CD8-positive, alpha-beta memory T cell (primary cell): ENCODE measurements around the gene LRBA. TPM values are rescaled to one million over a fixed set of nuclear protein-coding genes. Genes with fewer than 3 reads are reported as not detected.
A peak's percentile ranks its signal among the peaks of the same experiment; 100 is the strongest.

Source experiments
- CTCF ChIA-PET: fragments of 350-600 bp; sonication (Branson Sonifier 250); formaldehyde crosslinking; loops from one replicate; lab custom pipeline; 2021; ENCODE audit warnings: antibody characterized with exemption; lab: Charles Lee
- POLR2A ChIA-PET: fragments of 350-600 bp; sonication (Branson Sonifier 250); formaldehyde crosslinking; loops from one replicate; lab custom pipeline; 2021; ENCODE audit warnings: antibody characterized with exemption; lab: Charles Lee
- DNase-seq, 5 donors: peaks; one replicate each; pipeline versions ENCODE4 v3.0.0 to v3.0.0-alpha.2; 2020 to 2022; ENCODE audit warnings: mixed read lengths in 1 of 5
- H3K27ac ChIP-seq: one replicate; pipeline ENCODE4 v1.7.0; 2013; ENCODE audit warnings: low read depth, mild to moderate bottlenecking, low read length, moderate library complexity
- H3K27me3 ChIP-seq: 2 replicates; pipeline ENCODE4 v1.7.0; 2013; ENCODE audit warnings: low read length, mild to moderate bottlenecking; ENCODE audit not compliant: insufficient read depth, poor library complexity, severe bottlenecking
- H3K36me3 ChIP-seq: 2 replicates; pipeline ENCODE4 v1.7.0; 2013; ENCODE audit warnings: mild to moderate bottlenecking, low read length, moderate library complexity; ENCODE audit not compliant: insufficient read depth
- H3K4me1 ChIP-seq: 2 replicates; pipeline ENCODE4 v1.7.0; 2013; ENCODE audit warnings: mild to moderate bottlenecking, low read length, moderate library complexity; ENCODE audit not compliant: insufficient read depth
- H3K4me3 ChIP-seq: 2 replicates; pipeline ENCODE4 v1.7.0; 2013; ENCODE audit warnings: mild to moderate bottlenecking, low read length
- H3K9me3 ChIP-seq: 2 replicates; pipeline ENCODE4 v1.7.0; 2013; ENCODE audit warnings: mild to moderate bottlenecking, low read length
- H3K27ac Mint-ChIP-seq, 8 donors: one replicate each; pipeline ENCODE4 v1.8.0; 2020 to 2021; ENCODE audit warnings: mixed read lengths in 8 of 8, mild to moderate bottlenecking in 6 of 8, inconsistent platforms in 3 of 8, moderate library complexity in 3 of 8
- H3K27me3 Mint-ChIP-seq, 2 donors: one replicate each; pipeline ENCODE4 v1.8.0; 2020 to 2021; ENCODE audit warnings: mixed read lengths in 2 of 2, mild to moderate bottlenecking in 1 of 2, moderate library complexity in 1 of 2
- H3K36me3 Mint-ChIP-seq, 3 donors: one replicate each; pipeline ENCODE4 v1.8.0; 2020 to 2021; ENCODE audit warnings: mixed read lengths in 3 of 3, inconsistent platforms in 1 of 3, mild to moderate bottlenecking in 1 of 3
- H3K4me1 Mint-ChIP-seq, 3 donors: one replicate each; pipeline ENCODE4 v1.8.0; 2020 to 2021; ENCODE audit warnings: mixed read lengths in 3 of 3, inconsistent platforms in 1 of 3, mild to moderate bottlenecking in 1 of 3
- H3K4me3 Mint-ChIP-seq, 7 donors: one replicate each; pipeline ENCODE4 v1.8.0; 2020 to 2021; ENCODE audit warnings: mixed read lengths in 7 of 7, mild to moderate bottlenecking in 6 of 7, moderate library complexity in 4 of 7, inconsistent platforms in 2 of 7
- H3K9me3 Mint-ChIP-seq, 5 donors: one replicate each; pipeline ENCODE4 v1.8.0; 2020 to 2022; ENCODE audit warnings: mixed read lengths in 5 of 5, mild to moderate bottlenecking in 3 of 5, moderate library complexity in 2 of 5, inconsistent platforms in 1 of 5
- polyA plus RNA-seq: library from polyadenylated mRNA; unstranded; fragments of 300-500 nt; fragmentation: Illumina TruSeq; gene quantifications from one replicate; pipeline ENCODE4 v1.2.3, GENCODE V29; 2021
- total RNA-seq, 2 experiments: library from RNA; stranded (reverse); gene quantifications; one replicate each; pipeline ENCODE4 v1.2.3, GENCODE V29; 2021

LRBA gene
- total and polyA plus RNA-seq, 3 experiments from 2014 or later = 25.9 to 61.9 (median 56.4) TPM

DNA sequence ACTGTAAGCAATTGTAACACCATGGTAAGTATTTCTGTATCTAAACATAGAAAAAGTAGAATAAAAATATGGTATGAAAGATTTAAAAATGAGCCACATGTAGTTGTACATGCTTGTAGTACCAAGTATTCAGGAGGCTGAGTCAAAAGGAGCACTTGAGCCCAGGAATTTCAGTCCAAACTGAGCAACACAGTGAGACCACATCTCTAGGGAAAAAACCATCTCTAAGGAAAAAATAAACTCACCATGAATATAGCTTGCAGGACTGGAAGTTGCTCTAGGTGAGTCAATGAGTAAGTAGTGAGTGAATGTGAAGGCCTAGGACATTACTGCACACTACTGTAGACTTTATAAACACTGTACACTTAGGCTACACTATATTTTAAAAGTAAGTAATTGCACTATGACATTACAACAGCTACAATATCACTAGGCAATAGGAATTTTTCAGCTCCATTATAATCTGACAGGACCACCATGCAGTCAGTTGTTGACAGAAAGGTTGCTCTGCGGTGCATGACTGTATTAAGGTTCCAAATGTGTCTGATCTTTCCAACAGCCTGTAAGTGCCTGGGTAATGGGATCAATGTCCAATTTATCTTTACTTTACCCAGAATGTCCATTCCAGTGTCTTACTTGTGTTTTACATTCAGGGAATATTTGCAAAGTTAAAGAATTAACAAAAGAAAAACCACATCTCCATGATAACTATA lies 28.9 kb upstream of the LRBA start:
- H3K4me1 ChIP-seq = no peaks in the 10 kb centered on the region
- H3K4me1 Mint-ChIP-seq = no peaks in the 10 kb centered on the region
- no peaks in the 10 kb centered on the region for H3K9me3 ChIP-seq
- no peak for DNase-seq
- H3K27me3 ChIP-seq = no peaks in the 10 kb centered on the region
- H3K9me3 Mint-ChIP-seq = no peaks in the 10 kb centered on the region
- no peak overlapping the region for H3K4me3 ChIP-seq
- POLR2A ChIA-PET = no interaction called here
- H3K27me3 Mint-ChIP-seq = no peaks in the 10 kb centered on the region
- H3K27ac ChIP-seq = no peak overlapping the region
- no peaks in the 10 kb centered on the region for H3K36me3 Mint-ChIP-seq
- H3K27ac Mint-ChIP-seq = peak overlapping the region in 1 of 8 donors; percentile 44
- CTCF ChIA-PET = no interaction called here
- no peaks in the 10 kb centered on the region for H3K36me3 ChIP-seq
- H3K4me3 Mint-ChIP-seq = no peak overlapping the region

- no peak for DNase-seq
- POLR2A ChIA-PET = no interaction called here
- no peaks in the 10 kb centered on the region for H3K9me3 ChIP-seq
- Mint-ChIP-seq H3K36me3 (no peaks in the 10 kb centered on the region), H3K9me3 (no peaks in the 10 kb centered on the region), H3K4me1 (no peaks in the 10 kb centered on the region), H3K27ac (peak overlapping the region in 1 of 8 donors; percentile 64), H3K4me3 (no peak overlapping the region), H3K27me3 (no peaks in the 10 kb centered on the region)
- H3K27me3 ChIP-seq = no peaks in the 10 kb centered on the region
- no peaks in the 10 kb centered on the region for H3K36me3 ChIP-seq
- no peaks in the 10 kb centered on the region for H3K4me1 ChIP-seq
- CTCF ChIA-PET = no interaction called here
- no peak overlapping the region for H3K27ac ChIP-seq
- H3K4me3 ChIP-seq = no peak overlapping the region
These were observed 24.6 kb upstream of the LRBA start for GRCh38 chr4:151039733-151040132.

DNA sequence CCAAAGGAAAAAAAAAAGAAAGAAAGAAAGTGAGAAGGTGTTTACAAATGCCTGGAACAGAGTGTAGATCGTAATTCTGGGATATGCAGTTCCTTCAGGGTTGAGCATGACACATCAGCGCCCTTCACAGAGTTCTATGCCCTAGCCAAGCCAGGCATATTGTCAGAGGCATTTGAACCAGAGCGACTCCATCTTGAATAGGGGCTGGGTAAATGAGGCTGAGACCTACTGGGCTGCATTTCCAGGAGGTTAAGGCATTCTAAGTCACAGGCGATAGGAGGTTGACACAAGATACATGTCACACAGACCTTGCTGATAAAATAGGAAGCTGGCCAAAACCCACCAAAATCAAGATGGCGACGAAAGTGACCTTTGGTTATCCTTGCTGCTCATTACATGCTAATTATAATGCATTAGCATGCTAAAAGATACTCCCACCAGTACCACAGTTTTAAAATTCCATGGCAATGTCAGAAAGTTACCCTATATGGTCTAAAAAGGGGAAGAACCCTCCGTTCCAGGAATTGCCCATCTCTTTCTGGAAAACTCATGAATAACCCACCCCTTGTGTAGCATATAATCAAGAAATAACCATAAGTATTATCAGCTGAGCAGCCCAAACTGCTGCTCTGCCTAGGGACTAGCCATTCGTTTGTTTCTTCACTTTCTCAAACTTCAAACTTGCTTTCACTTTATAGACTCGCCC lies 23.5 kb upstream of the LRBA start:
- POLR2A ChIA-PET = no interaction called here
- Mint-ChIP-seq H3K27me3 (no peaks in the 10 kb centered on the region), H3K27ac (no peak overlapping the region), H3K9me3 (no peaks in the 10 kb centered on the region), H3K4me1 (no peaks in the 10 kb centered on the region), H3K4me3 (no peak overlapping the region), H3K36me3 (no peaks in the 10 kb centered on the region)
- Histone ChIP-seq H3K27me3 (no peaks in the 10 kb centered on the region), H3K9me3 (no peaks in the 10 kb centered on the region), H3K4me3 (no peak overlapping the region), H3K4me1 (no peaks in the 10 kb centered on the region), H3K27ac (no peak overlapping the region), H3K36me3 (no peaks in the 10 kb centered on the region)
- CTCF ChIA-PET = no interaction called here
- no peak for DNase-seq

DNA sequence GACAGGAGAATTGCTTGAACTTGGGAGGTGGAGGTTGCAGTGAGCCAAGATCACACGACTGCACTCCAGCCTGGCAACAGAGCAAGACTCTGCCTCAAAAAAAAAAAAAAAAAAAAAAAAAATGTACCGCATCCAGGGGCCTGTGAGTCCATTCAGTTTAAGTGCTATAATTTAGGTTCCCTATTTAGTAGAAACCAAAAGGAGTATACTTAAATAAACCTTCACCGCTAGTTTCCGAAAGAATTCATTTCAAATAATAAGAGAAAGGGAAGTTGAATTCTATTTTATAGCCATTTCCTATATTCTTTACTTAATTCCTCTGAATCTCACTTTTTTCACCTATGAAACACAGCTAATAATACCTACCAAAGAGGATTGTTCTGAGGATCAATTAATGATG lies 20.8 kb upstream of the LRBA start:
- Mint-ChIP-seq H3K27me3 (peaks cover 5 to 6% of the 10 kb centered on the region in 2 donors), H3K9me3 (no peaks in the 10 kb centered on the region), H3K4me1 (peaks cover 7 to 12% (median 9%) of the 10 kb centered on the region in 3 donors), H3K27ac (no peak overlapping the region), H3K4me3 (no peak overlapping the region), H3K36me3 (peaks cover 0 to 4% (median 0%) of the 10 kb centered on the region in 3 donors)
- Histone ChIP-seq H3K27me3 (no peaks in the 10 kb centered on the region), H3K36me3 (no peaks in the 10 kb centered on the region), H3K27ac (no peak overlapping the region), H3K4me3 (no peak overlapping the region), H3K4me1 (peaks cover 3% of the 10 kb centered on the region), H3K9me3 (no peaks in the 10 kb centered on the region)
- ChIA-PET CTCF (no interaction called here), POLR2A (no interaction called here)
- no peak for DNase-seq

- DNase-seq = no peak
- H3K4me3 ChIP-seq = no peak overlapping the region
- H3K4me1 ChIP-seq = peaks cover 3% of the 10 kb centered on the region
- no peaks in the 10 kb centered on the region for H3K9me3 ChIP-seq
- Mint-ChIP-seq H3K27ac (peak overlapping the region in 1 of 8 donors; percentile 88), H3K9me3 (no peaks in the 10 kb centered on the region), H3K27me3 (peaks cover 5 to 10% of the 10 kb centered on the region in 2 donors), H3K4me3 (no peak overlapping the region), H3K36me3 (peaks cover 0 to 4% (median 0%) of the 10 kb centered on the region in 3 donors), H3K4me1 (peaks cover 7 to 15% (median 13%) of the 10 kb centered on the region in 3 donors)
- no peaks in the 10 kb centered on the region for H3K36me3 ChIP-seq
- ChIA-PET POLR2A (no interaction called here), CTCF (no interaction called here)
- H3K27ac ChIP-seq = no peak overlapping the region
- H3K27me3 ChIP-seq = no peaks in the 10 kb centered on the region
These were observed 20.2 kb upstream of the LRBA start for GRCh38 chr4:151035328-151035727.

GRCh38 chr4:151034829-151035228 lies 19.7 kb upstream of the LRBA start:
- Histone ChIP-seq H3K9me3 (no peaks in the 10 kb centered on the region), H3K4me3 (no peak overlapping the region), H3K27me3 (no peaks in the 10 kb centered on the region), H3K4me1 (peaks cover 3% of the 10 kb centered on the region), H3K27ac (no peak overlapping the region), H3K36me3 (no peaks in the 10 kb centered on the region)
- Mint-ChIP-seq H3K36me3 (peaks cover 0 to 4% (median 0%) of the 10 kb centered on the region in 3 donors), H3K27ac (no peak overlapping the region), H3K4me1 (peaks cover 10 to 19% (median 17%) of the 10 kb centered on the region in 3 donors), H3K27me3 (peaks cover 5 to 14% of the 10 kb centered on the region in 2 donors), H3K9me3 (no peaks in the 10 kb centered on the region), H3K4me3 (peak overlapping the region in 1 of 7 donors; percentile 37)
- ChIA-PET CTCF (no interaction called here), POLR2A (no interaction called here)
- DNase-seq = no peak

DNA sequence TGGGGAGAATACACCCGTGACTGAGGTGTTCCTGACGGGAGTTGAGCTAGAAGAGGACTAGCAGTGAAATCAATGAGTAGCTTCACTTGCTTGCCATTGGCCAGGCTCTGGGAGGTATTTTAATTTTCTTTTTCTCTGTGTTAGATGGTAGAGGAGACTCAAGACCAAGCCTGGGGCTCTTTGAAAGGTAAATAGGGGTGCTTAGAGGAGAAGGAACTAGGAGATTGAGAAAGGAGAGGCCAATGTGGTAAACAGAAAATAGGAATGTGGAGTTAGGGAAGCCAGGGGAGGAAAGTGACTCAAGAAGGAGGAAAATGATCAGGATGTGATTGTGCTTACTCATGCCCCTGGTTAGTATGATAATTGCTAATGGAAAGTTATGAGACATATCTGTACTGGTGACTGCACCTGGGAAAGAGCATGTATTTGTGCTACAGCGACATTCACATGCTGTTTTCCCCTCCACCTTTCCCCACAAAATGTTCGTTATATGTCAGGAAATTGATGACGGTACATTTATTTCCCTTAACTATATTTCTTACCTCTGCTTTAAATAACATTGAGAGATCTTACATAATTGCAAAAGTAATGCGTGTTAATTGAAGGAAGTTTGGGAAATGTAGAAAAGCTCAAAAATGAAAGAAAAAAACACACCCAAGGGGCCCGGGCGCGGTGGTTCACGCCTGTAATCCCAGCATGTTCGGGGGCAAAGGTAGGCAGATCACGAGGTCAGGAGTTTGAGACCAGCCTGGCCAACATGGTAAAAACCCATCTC lies 16.9 kb upstream of the LRBA start:
- ChIA-PET POLR2A (interaction anchor here (1.2 kb wide), 1 partner anchor 67 kb away, joined by 3 read pairs; no protein-coding TSS in a partner anchor), CTCF (no interaction called here)
- peaks cover 3% of the 10 kb centered on the region for H3K4me1 ChIP-seq
- H3K27ac ChIP-seq = peak overlapping the region; percentile 54
- no peaks in the 10 kb centered on the region for H3K9me3 ChIP-seq
- no peak for DNase-seq
- Mint-ChIP-seq H3K27ac (peak overlapping the region in 3 of 8 donors; percentile 5 to 11 (median 7)), H3K4me3 (peak overlapping the region; percentile 2 to 72 (median 67)), H3K36me3 (peaks cover 0 to 4% (median 0%) of the 10 kb centered on the region in 3 donors), H3K9me3 (no peaks in the 10 kb centered on the region), H3K27me3 (peaks cover 5 to 24% of the 10 kb centered on the region in 2 donors), H3K4me1 (peaks cover 13 to 20% (median 19%) of the 10 kb centered on the region in 3 donors)
- no peaks in the 10 kb centered on the region for H3K36me3 ChIP-seq
- H3K27me3 ChIP-seq = no peaks in the 10 kb centered on the region
- no peak overlapping the region for H3K4me3 ChIP-seq
